Right atrium auricular region (tissue), 2 donors: ENCODE data around the gene KCNA3. TPM values are rescaled to one million over a fixed set of nuclear protein-coding genes. Genes with fewer than 3 reads are reported as not detected.
A peak's percentile ranks its signal among the peaks of the same experiment; 100 is the strongest.

Experiments
- DNase-seq: peaks from one replicate; pipeline ENCODE4 v3.0.0-alpha.2; 2019; ENCODE audit warnings: low spot score
- H3K27ac ChIP-seq, 2 donors: fragments of 200-600 bp; sonication (generic); 1 replicate in 1 of 2; 2 replicates in 1 of 2; pipeline ENCODE4 v1.5.1; 2016 to 2019
- H3K27me3 ChIP-seq, 2 donors: fragments of 200-600 bp; sonication (generic); one replicate each; pipeline versions ENCODE4 v1.5.1 to v1.6.0; 2017 to 2019
- H3K36me3 ChIP-seq: fragments of 200-600 bp; sonication (generic); one replicate; pipeline ENCODE4 v1.5.1; 2016
- H3K4me1 ChIP-seq, 2 donors: fragments of 200-600 bp; sonication (generic); one replicate each; pipeline versions ENCODE4 v1.5.1 to v1.6.0; 2017 to 2019
- H3K4me3 ChIP-seq, 2 donors: fragments of 200-600 bp; sonication (generic); 1 replicate in 1 of 2; 2 replicates in 1 of 2; pipeline ENCODE4 v1.5.1; 2017 to 2019; ENCODE audit warnings: mild to moderate bottlenecking in 1 of 2, moderate library complexity in 1 of 2
- H3K9me3 ChIP-seq, 2 donors: fragments of 200-600 bp; sonication (generic); one replicate each; pipeline ENCODE4 v1.5.1; 2019
- CTCF ChIP-seq, 2 donors: fragments of 200-600 bp; sonication (generic); IDR thresholded peaks; one replicate each; pipeline ENCODE4 v1.5.1; 2019; ENCODE audit warnings: antibody characterized with exemption in 2 of 2
- total RNA-seq, 2 donors: library from RNA; depleted of rRNA; stranded (reverse); fragments of >200 nt; gene quantifications; one replicate each; pipeline ENCODE4 v1.1.0, GENCODE V29; 2016

The KCNA3 gene
- total RNA-seq, 2 donors from 2014 or later, result 1.5 to 1.9 TPM

DNA sequence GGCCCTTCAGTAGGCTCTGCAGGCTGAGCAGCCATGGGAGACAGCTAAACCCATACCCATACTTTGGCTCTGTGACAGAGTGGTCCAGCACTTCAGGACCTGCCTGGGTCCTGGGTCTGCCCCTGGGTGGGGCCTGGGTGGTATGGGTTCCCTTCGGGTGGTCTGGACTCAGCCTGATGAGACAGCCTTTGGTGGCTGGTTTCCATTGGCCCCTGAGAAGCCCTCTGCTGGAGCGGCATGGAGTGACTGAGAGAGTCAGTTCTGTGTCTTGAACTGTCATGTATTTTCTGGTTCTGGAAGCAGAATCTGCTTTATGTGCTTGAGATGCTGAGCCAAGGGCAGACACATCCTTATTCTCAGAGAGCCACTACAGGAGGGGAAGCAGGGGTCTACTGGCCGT, 37.3 kb downstream of the KCNA3 start:
- DNase-seq, result no peak
- H3K9me3 ChIP-seq, result no peaks in the 10 kb centered on the region
- H3K4me1 ChIP-seq, result peaks cover 0 to 44% of the 10 kb centered on the region in 2 donors
- no peaks in the 10 kb centered on the region for H3K27me3 ChIP-seq
- no peak for TF ChIP-seq CTCF (IDR thresholded peaks at IDR 0.05)
- H3K4me3 ChIP-seq, result no peak overlapping the region
- no peak overlapping the region for H3K27ac ChIP-seq
- no peaks in the 10 kb centered on the region for H3K36me3 ChIP-seq

DNA sequence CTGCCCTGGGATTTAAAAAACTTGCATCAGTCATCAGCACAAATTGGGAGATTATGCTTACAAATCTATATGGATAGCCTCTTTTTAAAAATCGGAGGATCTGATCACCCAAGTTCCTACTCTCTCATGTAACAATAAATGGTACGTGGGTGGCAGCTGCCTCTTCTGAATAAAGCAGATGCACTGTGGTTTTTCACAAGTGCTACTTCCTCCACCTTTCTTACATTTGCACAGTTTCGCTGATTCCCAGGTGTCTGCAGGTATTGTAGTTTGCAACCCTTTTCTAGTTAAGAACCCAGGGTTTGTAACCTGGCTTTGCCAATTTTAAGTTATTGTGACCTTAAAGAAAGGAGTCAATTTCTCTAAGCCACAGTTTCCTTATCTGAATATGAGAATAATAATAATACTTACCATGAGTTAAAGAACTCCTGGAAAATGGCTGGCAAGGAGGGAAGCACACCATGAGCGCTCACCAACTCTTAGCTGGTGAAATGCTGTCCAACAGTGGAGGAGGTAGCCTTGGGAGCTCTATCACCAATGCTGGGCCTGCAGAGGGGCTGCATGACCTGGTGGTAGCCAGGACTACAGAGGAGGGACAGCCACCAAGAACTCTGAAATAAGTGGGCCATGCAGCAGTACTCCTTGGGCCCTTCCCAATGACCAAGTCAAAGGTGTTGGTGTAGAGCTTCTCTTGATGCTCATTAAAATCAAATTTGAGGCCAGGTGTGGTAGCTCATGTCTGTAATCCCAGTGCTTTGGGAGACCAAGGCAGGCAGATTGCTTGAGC, 38.4 kb downstream of the KCNA3 start:
- Histone ChIP-seq H3K4me1 (peaks cover 0 to 44% of the 10 kb centered on the region in 2 donors), H3K36me3 (no peaks in the 10 kb centered on the region), H3K27ac (no peak overlapping the region), H3K27me3 (no peaks in the 10 kb centered on the region), H3K9me3 (no peaks in the 10 kb centered on the region), H3K4me3 (no peak overlapping the region)
- no peak for TF ChIP-seq CTCF (IDR thresholded peaks at IDR 0.05)
- no peak for DNase-seq

DNA sequence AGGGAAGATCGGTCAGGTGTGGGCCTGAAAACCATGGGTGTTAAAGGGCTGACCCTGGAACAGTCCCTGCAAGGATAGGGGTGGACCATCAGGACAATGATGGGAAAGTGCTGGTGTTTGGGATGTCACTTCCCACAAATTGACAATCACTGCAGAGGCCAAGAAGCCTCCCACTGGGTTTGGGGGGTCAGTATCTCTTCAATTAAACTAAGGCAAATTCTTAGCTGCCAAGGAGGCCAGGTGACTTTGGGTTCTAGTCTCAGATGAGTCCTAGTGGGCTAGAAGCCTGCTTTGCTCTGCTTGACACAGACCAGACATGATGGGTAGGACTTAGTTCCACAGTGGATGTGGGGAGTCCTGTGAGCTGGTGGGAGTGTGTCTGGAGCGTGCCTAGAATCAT, 39.3 kb downstream of the KCNA3 start:
- Histone ChIP-seq H3K27me3 (no peaks in the 10 kb centered on the region), H3K4me3 (no peak overlapping the region), H3K27ac (no peak overlapping the region), H3K4me1 (peaks cover 0 to 42% of the 10 kb centered on the region in 2 donors), H3K9me3 (no peaks in the 10 kb centered on the region), H3K36me3 (no peaks in the 10 kb centered on the region)
- DNase-seq, result no peak
- TF ChIP-seq CTCF (IDR thresholded peaks at IDR 0.05), result no peak

DNA sequence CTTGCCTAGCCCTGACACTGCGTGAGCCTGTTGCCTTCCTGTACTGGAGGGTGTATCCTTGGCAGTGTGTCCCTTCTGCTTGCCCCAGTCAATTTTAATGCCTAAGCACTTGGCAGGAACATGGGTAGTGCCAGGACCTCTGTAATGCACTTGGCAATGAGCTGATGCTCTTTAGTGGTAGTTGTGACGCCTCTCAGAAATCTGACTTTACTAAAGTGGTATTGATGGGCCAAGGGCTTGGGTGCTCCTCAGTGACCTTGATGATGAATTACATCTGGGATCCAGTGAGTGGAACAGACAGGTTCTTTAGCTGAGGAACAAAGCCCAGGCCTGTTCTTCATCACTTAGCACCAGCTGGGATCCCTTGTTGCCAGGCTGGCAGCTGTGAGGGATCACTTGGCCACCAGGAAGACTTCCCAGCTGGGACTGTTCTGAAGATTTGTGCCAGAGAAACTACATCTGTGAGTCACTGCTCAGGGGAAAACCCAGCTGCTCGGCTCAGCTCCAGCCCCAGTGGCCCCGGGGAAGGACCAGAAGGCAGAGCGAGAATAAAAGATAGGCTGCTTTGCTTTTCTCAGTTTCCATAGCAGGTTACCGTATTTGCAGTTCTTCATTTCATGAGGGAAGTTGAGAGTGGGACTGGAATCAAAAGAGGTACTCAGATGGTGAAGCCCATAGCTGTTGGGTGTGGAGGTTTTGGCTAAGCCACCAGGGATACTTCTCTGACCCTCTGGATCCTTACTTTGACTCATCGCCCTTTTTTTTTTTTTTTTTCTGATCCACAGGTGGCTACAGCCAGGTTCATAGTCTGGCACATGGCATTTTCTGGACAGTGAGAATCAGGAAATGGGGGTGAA, 40.1 kb downstream of the KCNA3 start:
- H3K4me1 ChIP-seq, result peaks cover 0 to 35% of the 10 kb centered on the region in 2 donors
- peak overlapping the region; percentile 20 to 52 for H3K27ac ChIP-seq
- peak; percentile 72 for DNase-seq
- H3K36me3 ChIP-seq, result no peaks in the 10 kb centered on the region
- H3K4me3 ChIP-seq, result no peak overlapping the region
- TF ChIP-seq CTCF (IDR thresholded peaks at IDR 0.05), result no peak
- H3K27me3 ChIP-seq, result no peaks in the 10 kb centered on the region
- H3K9me3 ChIP-seq, result no peaks in the 10 kb centered on the region

DNA sequence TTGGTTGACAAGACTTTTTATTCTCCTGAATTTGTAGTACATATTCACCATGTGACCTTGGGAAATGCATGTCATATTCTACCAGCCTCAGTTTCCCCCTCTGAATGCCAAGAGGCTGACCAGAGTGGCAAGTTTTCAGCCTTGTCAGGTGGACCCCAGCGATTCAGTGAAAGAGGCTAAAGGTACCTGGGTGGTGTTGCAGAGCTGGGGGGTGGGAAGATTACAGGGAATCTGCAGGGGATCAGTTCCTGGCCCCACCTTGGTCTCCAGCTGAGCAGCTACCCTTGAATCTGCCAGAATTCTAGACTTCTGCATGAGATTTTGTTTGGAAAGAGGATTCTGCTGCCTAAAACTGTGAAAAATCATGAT, 40.7 kb downstream of the KCNA3 start:
- no peak overlapping the region for H3K4me3 ChIP-seq
- peaks cover 0 to 30% of the 10 kb centered on the region in 2 donors for H3K4me1 ChIP-seq
- no peak for DNase-seq
- peak overlapping the region in 1 of 2 donors; percentile 52 for H3K27ac ChIP-seq
- no peaks in the 10 kb centered on the region for H3K9me3 ChIP-seq
- H3K36me3 ChIP-seq, result no peaks in the 10 kb centered on the region
- no peaks in the 10 kb centered on the region for H3K27me3 ChIP-seq
- no peak for TF ChIP-seq CTCF (IDR thresholded peaks at IDR 0.05)
